Activated CD4-positive, alpha-beta T cell treated with anti-CD3 and anti-CD28 coated beads, Interleukin-2, amount 10 ng/mL, durations not matched to agents 24 days and 14 days (primary cell): Measurements from ENCODE around the gene ABT1. TPM values are rescaled to one million over a fixed set of nuclear protein-coding genes. Genes with fewer than 3 reads are reported as not detected.
A peak's percentile ranks its signal among the peaks of the same experiment; 100 is the strongest.
"Not testable (repeated sequence)": the region's sequence is repeated elsewhere in the genome, so short reads cannot be mapped to it uniquely, and the experiment has no call there.

Source experiments
- DNase-seq: peaks from one replicate; pipeline ENCODE4 v3.0.0; 2022
- H3K27ac Mint-ChIP-seq: one replicate; pipeline ENCODE4 v1.8.0; 2022; ENCODE audit warnings: mild to moderate bottlenecking, mixed read lengths
- H3K27me3 Mint-ChIP-seq: one replicate; pipeline ENCODE4 v1.8.0; 2022; ENCODE audit warnings: mixed read lengths
- H3K36me3 Mint-ChIP-seq: one replicate; pipeline ENCODE4 v1.8.0; 2022; ENCODE audit warnings: low read depth, mild to moderate bottlenecking, mixed read lengths
- H3K4me1 Mint-ChIP-seq: one replicate; pipeline ENCODE4 v1.8.0; 2021; ENCODE audit warnings: mixed read lengths
- H3K4me3 Mint-ChIP-seq: one replicate; pipeline ENCODE4 v1.8.0; 2022; ENCODE audit warnings: mild to moderate bottlenecking, moderate library complexity, mixed read lengths
- H3K9me3 Mint-ChIP-seq: one replicate; pipeline ENCODE4 v1.8.0; 2021; ENCODE audit warnings: mixed read lengths
- intact Hi-C: fragments of 100-400 bp; cut with micrococcal nuclease; formaldehyde crosslinking; loops from one replicate; pipeline ENCODE4 v1.15.1; 2023
- total RNA-seq: library from RNA; stranded (reverse); gene quantifications from 2 replicates; pipeline ENCODE4 v1.2.3, GENCODE V29; 2022

ABT1 gene
- 31.9 and 32.1 TPM in 2 replicates for total RNA-seq

- H3K36me3 Mint-ChIP-seq, result peaks cover 28% of the 10 kb centered on the region
- peaks cover 32% of the 10 kb centered on the region for H3K4me1 Mint-ChIP-seq
- peaks cover 28% of the 10 kb centered on the region for H3K27me3 Mint-ChIP-seq
- H3K4me3 Mint-ChIP-seq, result no peak within 1 kb of the TSS
- H3K9me3 Mint-ChIP-seq, result no peaks in the 10 kb centered on the region
- no peak within 1 kb of the TSS for H3K27ac Mint-ChIP-seq
- intact Hi-C loops, result loop anchor here (1.0 to 10.0 kb wide), 7 partner anchors 19 to 1298 kb away; partner anchors contain the start of gene ZNF184
- DNase-seq, result peak; percentile 99
These were observed at the start of gene ABT1 for GRCh38 chr6:26596579-26597388. Gene ABT1 (plus strand): TSS chr6:26596953. CDS start chr6:26596983, 30 bp downstream.

DNA sequence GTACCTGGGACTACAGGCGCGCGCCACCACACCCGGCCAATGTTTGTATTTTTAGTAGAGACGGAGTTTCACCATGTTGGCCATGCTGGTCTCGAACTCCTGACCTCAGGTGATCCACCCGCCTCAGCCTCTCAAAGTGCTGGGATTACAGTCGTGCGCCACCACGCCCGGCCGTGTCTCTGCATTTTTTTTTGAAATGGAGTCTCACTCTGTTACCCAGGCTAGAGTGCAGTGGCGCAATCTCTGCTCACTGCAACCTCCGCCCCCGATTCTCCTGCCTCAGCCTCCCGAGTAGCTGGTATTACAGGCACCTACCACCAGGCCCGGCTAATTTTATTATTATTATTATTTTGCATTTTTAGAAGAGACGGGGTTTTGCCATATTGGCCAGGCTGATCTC, 49.4 kb upstream of the ABT1 start:
- H3K27ac Mint-ChIP-seq, intact Hi-C loops, H3K9me3 Mint-ChIP-seq, H3K4me3 Mint-ChIP-seq, DNase-seq, H3K27me3 Mint-ChIP-seq: not testable (repeated sequence)
- H3K36me3 Mint-ChIP-seq, result peaks cover 34% of the 10 kb centered on the region
- peaks cover 25% of the 10 kb centered on the region for H3K4me1 Mint-ChIP-seq

- peak overlapping the region; percentile 82 for H3K27ac Mint-ChIP-seq
- no peaks in the 10 kb centered on the region for H3K27me3 Mint-ChIP-seq
- intact Hi-C loops, result loop anchor here (5.0 kb wide), 2 partner anchors 508 to 927 kb away; a partner anchor contains a TSS
- peaks cover 16% of the 10 kb centered on the region for H3K36me3 Mint-ChIP-seq
- DNase-seq, result peak; percentile 84
- peaks cover 16% of the 10 kb centered on the region for H3K4me1 Mint-ChIP-seq
- H3K4me3 Mint-ChIP-seq, result peak overlapping the region; percentile 93
- H3K9me3 Mint-ChIP-seq, result no peaks in the 10 kb centered on the region
These were observed 46.3 kb upstream of the ABT1 start for GRCh38 chr6:26550250-26550993.

- H3K36me3 Mint-ChIP-seq, result no peaks in the 10 kb centered on the region
- H3K4me3 Mint-ChIP-seq, result no peak overlapping the region
- DNase-seq, result no peak
- intact Hi-C loops, result loop anchor here (5.0 kb wide), 2 partner anchors 510 to 925 kb away; a partner anchor contains a TSS
- H3K9me3 Mint-ChIP-seq, result no peaks in the 10 kb centered on the region
- H3K27me3 Mint-ChIP-seq, result no peaks in the 10 kb centered on the region
- H3K4me1 Mint-ChIP-seq, result peaks cover 19% of the 10 kb centered on the region
- no peak overlapping the region for H3K27ac Mint-ChIP-seq
These were observed 44.5 kb upstream of the ABT1 start for GRCh38 chr6:26552205-26552604.

DNA sequence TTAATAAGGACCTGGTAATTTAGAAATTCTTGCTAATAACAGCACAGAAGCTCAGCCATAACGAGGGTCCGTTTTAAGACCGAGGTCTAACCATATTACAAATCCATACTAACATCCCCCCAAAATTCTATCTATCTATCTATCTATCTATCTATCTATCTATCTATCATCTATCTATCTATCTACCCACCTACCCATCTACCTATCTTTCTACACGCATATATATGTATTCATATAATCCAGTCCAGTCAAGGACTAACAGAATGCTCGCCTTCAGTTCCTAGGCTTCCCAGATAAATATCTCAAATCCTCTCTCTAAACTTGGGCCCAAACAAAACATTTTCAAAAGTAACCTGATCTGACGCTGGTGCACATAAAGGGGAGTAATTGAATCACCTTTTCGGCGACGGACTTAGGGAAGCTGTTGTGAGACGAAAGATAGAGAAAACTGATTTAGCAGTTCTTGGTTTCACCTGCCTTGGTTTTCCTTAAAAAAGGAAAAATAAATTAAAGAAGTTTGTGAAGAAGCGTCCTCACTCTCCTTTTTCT, 44.0 kb upstream of the ABT1 start:
- no peak overlapping the region for H3K27ac Mint-ChIP-seq
- H3K27me3 Mint-ChIP-seq, result peaks cover 2% of the 10 kb centered on the region
- no peak overlapping the region for H3K4me3 Mint-ChIP-seq
- H3K4me1 Mint-ChIP-seq, result peaks cover 22% of the 10 kb centered on the region
- intact Hi-C loops, result loop anchor here (1.0 to 5.0 kb wide), 6 partner anchors 14 to 925 kb away; partner anchors contain the start of genes ABT1 and HMGN4
- DNase-seq, result no peak
- H3K36me3 Mint-ChIP-seq, result no peaks in the 10 kb centered on the region
- no peaks in the 10 kb centered on the region for H3K9me3 Mint-ChIP-seq

GRCh38 chr6:26553264-26553634, 43.5 kb upstream of the ABT1 start:
- intact Hi-C loops, result loop anchor here (1.0 to 5.0 kb wide), 6 partner anchors 15 to 924 kb away; partner anchors contain the start of genes ABT1 and HMGN4
- no peak overlapping the region for H3K4me3 Mint-ChIP-seq
- H3K4me1 Mint-ChIP-seq, result peaks cover 22% of the 10 kb centered on the region
- DNase-seq, result peak; percentile 93
- no peaks in the 10 kb centered on the region for H3K9me3 Mint-ChIP-seq
- no peaks in the 10 kb centered on the region for H3K36me3 Mint-ChIP-seq
- peaks cover 2% of the 10 kb centered on the region for H3K27me3 Mint-ChIP-seq
- no peak overlapping the region for H3K27ac Mint-ChIP-seq

- intact Hi-C loops, result loop anchor here (1.0 to 5.0 kb wide), 8 partner anchors 14 to 923 kb away; partner anchors contain the start of genes ABT1 and HMGN4
- H3K9me3 Mint-ChIP-seq, result no peaks in the 10 kb centered on the region
- peak; percentile 94 for DNase-seq
- no peaks in the 10 kb centered on the region for H3K36me3 Mint-ChIP-seq
- H3K4me1 Mint-ChIP-seq, result peaks cover 22% of the 10 kb centered on the region
- H3K27ac Mint-ChIP-seq, result no peak overlapping the region
- H3K4me3 Mint-ChIP-seq, result no peak overlapping the region
- peaks cover 2% of the 10 kb centered on the region for H3K27me3 Mint-ChIP-seq
These were observed 42.9 kb upstream of the ABT1 start for GRCh38 chr6:26553635-26554446.

DNA sequence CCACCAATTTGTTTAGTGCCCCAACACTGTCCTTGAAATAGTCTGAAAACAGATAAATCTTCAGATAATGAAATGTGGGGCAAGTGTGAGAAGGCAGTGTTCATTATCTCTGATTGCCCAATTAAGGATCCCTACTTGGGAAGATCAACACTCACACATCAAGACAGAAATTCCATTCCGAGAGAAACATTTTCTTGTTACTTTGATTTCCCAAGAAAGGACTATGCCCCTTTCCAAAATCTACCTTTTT, 42.4 kb upstream of the ABT1 start:
- intact Hi-C loops, result loop anchor here (1.0 to 5.0 kb wide), 4 partner anchors 14 to 923 kb away; a partner anchor contains a TSS
- H3K4me3 Mint-ChIP-seq, result no peak overlapping the region
- no peaks in the 10 kb centered on the region for H3K9me3 Mint-ChIP-seq
- H3K36me3 Mint-ChIP-seq, result no peaks in the 10 kb centered on the region
- H3K27me3 Mint-ChIP-seq, result peaks cover 2% of the 10 kb centered on the region
- peak overlapping the region; percentile 94 for H3K27ac Mint-ChIP-seq
- DNase-seq, result no peak
- H3K4me1 Mint-ChIP-seq, result peaks cover 22% of the 10 kb centered on the region

GRCh38 chr6:26554697-26555504, 41.9 kb upstream of the ABT1 start:
- peaks cover 2% of the 10 kb centered on the region for H3K27me3 Mint-ChIP-seq
- H3K27ac Mint-ChIP-seq, result peak overlapping the region; percentile 94
- H3K9me3 Mint-ChIP-seq, result no peaks in the 10 kb centered on the region
- H3K4me1 Mint-ChIP-seq, result peaks cover 18% of the 10 kb centered on the region
- no peaks in the 10 kb centered on the region for H3K36me3 Mint-ChIP-seq
- intact Hi-C loops, result loop anchor here (1.0 to 5.0 kb wide), 4 partner anchors 13 to 922 kb away; a partner anchor contains a TSS
- peak overlapping the region; percentile 72 for H3K4me3 Mint-ChIP-seq
- peak; percentile 85 for DNase-seq

- peaks cover 2% of the 10 kb centered on the region for H3K27me3 Mint-ChIP-seq
- H3K9me3 Mint-ChIP-seq, result no peaks in the 10 kb centered on the region
- no peaks in the 10 kb centered on the region for H3K36me3 Mint-ChIP-seq
- H3K4me3 Mint-ChIP-seq, result peak overlapping the region; percentile 72
- H3K27ac Mint-ChIP-seq, result peak overlapping the region; percentile 52
- no peak for DNase-seq
- intact Hi-C loops, result no loop called here
- H3K4me1 Mint-ChIP-seq, result peaks cover 12% of the 10 kb centered on the region
These were observed 41.1 kb upstream of the ABT1 start for GRCh38 chr6:26555505-26556262.

- Mint-ChIP-seq H3K27me3 (peaks cover 7% of the 10 kb centered on the region), H3K36me3 (no peaks in the 10 kb centered on the region), H3K9me3 (no peaks in the 10 kb centered on the region), H3K27ac (no peak overlapping the region), H3K4me1 (peaks cover 11% of the 10 kb centered on the region), H3K4me3 (no peak overlapping the region)
- intact Hi-C loops, result no loop called here
- DNase-seq, result peak; percentile 71
These were observed 40.3 kb upstream of the ABT1 start for GRCh38 chr6:26556263-26557070.
